HTR-8/SVneo (cell line): Measurements from ENCODE around the gene HOMER3.

Source experiments
- DNase-seq: peaks from one replicate; pipeline ENCODE4 v3.0.0; 2011; ENCODE audit warnings: low spot score, mixed read lengths; ENCODE audit not compliant: insufficient read length
- FAIRE-seq: peaks from 2 replicates; lab custom pipeline; 2011; peaks lifted over from hg19 to GRCh38; lab: Jason Lieb, UNC

Gene HOMER3

GRCh38 chr19:18889949-18890745 lies 50.9 kb downstream of the HOMER3 start:
- FAIRE-seq (no peak), DNase-seq (no peak)

DNA sequence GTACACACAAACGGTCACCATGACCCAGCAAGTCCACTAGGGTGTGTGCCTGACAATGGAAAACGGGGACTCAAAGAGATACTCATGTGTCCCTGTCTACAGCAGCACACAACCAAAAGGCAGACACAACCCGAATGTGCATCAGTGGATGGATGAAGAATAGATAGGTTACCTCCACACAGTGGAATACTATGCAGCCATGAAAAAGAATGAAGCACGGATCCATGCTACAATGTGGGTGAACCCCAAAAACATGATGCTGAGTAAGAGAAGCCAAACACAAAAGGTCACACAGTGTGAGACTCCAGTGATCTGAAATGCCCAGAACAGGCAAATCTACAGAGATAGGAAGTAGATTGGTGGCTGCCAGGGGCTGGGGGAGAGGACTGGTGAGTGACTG lies 54.0 kb downstream of the HOMER3 start:
- no peak for DNase-seq
- FAIRE-seq, result no peak

DNA sequence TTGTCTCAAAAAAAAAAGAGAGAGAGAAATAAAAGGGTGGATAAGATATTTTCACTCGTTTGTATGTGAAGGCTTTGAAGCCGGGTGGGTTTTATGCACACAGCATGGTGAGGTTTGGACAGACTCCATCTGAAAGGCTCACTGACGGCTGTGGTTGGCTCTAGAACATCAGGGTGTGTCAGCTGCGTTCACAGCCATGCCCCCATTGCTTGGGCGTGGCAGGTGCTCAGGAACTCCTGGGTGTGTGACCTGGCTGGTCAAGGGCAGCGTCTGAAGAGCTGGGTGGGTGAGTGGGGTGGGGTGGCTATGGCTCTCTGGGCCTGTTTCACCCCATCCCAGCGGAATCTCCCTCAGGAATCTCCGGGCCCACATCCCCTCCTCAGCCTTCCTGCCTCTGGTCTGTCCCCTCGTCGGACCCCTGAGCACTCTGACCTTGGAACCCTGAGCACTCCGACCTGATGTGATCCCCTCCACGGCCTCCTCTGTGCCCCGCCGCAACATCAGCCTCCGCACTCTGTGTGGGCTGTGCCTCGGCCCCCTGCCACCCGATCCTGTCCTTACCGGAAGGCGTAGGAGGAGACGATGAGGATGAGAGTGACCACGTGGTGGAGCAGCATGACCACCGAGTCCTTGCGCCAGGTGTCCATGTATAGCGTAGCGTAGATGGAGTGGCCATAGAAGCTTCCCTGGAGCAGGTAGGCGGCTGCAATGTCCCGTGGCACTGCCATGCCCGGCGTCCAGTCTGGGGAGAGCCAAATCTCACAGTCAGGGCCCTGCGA lies 57.3 kb downstream of the HOMER3 start:
- no peak for DNase-seq
- FAIRE-seq, result no peak

DNA sequence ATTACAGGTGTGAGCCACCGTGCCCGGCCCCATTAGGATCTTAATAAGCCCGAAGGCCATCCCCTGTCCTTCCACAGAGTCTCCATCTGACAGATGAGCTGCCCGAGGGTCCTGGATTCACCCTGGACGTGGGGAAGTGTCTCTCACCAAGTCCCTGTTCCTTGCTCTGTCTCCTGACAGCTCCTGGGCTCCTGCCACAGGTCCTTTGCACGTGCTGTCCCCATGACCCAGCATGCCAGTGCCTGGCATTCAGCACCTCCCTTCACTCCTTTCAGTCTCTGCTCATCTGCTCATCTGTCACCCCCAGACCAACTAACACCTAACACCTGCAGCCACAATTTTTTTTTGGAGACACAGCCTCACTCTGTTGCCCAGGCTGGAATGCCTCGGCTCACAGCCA lies 59.5 kb downstream of the HOMER3 start:
- DNase-seq (no peak), FAIRE-seq (no peak)

- no peak for DNase-seq
- peak; percentile 60 for FAIRE-seq
These were observed 61.2 kb downstream of the HOMER3 start for GRCh38 chr19:18879579-18880373.
